Body of pancreas (tissue), 4 donors: Measurements from ENCODE around the gene LPP.

Experiments used
- CTCF ChIP-seq, 7 experiments: fragments of 450-650 bp in 4 of 7; fragments of 200-600 bp in 3 of 7; sonication (generic) in 3 of 7; IDR thresholded peaks; one replicate each; pipeline ENCODE4 v1.5.1; 2016 to 2019; ENCODE audit warnings: antibody characterized with exemption in 7 of 7
- POLR2A ChIP-seq, 3 donors: fragments of 450-650 bp; IDR thresholded peaks; one replicate each; pipeline ENCODE4 v1.6.1; 2016; ENCODE audit warnings: antibody characterized with exemption in 3 of 3, mild to moderate bottlenecking in 2 of 3

GRCh38 chr3:188855675-188856074, 701.7 kb downstream of the LPP start:
- TF ChIP-seq POLR2A (IDR thresholded peaks at IDR 0.05), result no peak
- TF ChIP-seq CTCF (IDR thresholded peaks at IDR 0.05), result no peak
